T-cell (primary cell): ENCODE measurements around the gene C10orf90. TPM values are rescaled to one million over a fixed set of nuclear protein-coding genes. Genes with fewer than 3 reads are reported as not detected.

Experiments used
- ATAC-seq, 4 experiments: fragments of 200-7000 bp in 3 of 4; fragments of 150-1000 bp in 1 of 4; cut with Tn5 transposase; replicated peaks in 1 of 4; 1 replicate in 3 of 4; 2 replicates in 1 of 4; pipeline ENCODE4 v1.10.0; 2021; ENCODE audit warnings: moderate library complexity in 3 of 4, mild to moderate bottlenecking in 2 of 4, moderate number of reproducible peaks in 1 of 4
- CTCF ChIA-PET, 2 donors: fragments of 300-600 bp; sonication (Branson Sonifier 250); formaldehyde crosslinking; loops; one replicate each; lab custom pipeline; 2022; ENCODE audit warnings: antibody characterized with exemption in 2 of 2; lab: Charles Lee
- POLR2A ChIA-PET, 2 donors: fragments of 300-600 bp; sonication (Branson Sonifier 250); formaldehyde crosslinking; loops; one replicate each; lab custom pipeline; 2022; ENCODE audit warnings: antibody characterized with exemption in 2 of 2; lab: Charles Lee
- DNase-seq, 35 experiments: peaks; one replicate each; pipeline versions ENCODE4 v3.0.0 to v3.0.0-alpha.2; 2013 to 2023
- H3K27ac ChIP-seq: one replicate; pipeline ENCODE4 v1.5.1; 2013; ENCODE audit warnings: low read length
- H3K27me3 ChIP-seq, 2 experiments: replicated peaks in 1 of 2; 1 replicate in 1 of 2; 2 replicates in 1 of 2; pipeline versions ENCODE4 v1.6.1 to v1.7.0; 2013; ENCODE audit warnings: low read length in 1 of 2, mixed read lengths in 1 of 2; ENCODE audit not compliant: control insufficient read depth in 2 of 2, insufficient read depth in 2 of 2; ENCODE audit errors: extremely low read depth in 1 of 2
- H3K36me3 ChIP-seq, 2 donors: 1 replicate in 1 of 2; 2 replicates in 1 of 2; pipeline versions ENCODE4 v1.6.1 to v1.7.0; 2013; ENCODE audit warnings: low read length in 1 of 2; ENCODE audit not compliant: control insufficient read depth in 2 of 2, insufficient read depth in 1 of 2; ENCODE audit errors: extremely low read depth in 1 of 2
- H3K4me1 ChIP-seq, 2 experiments: 1 replicate in 1 of 2; 2 replicates in 1 of 2; pipeline versions ENCODE4 v1.6.1 to v1.7.0; 2013; ENCODE audit warnings: low read length in 2 of 2, mixed read lengths in 1 of 2; ENCODE audit not compliant: insufficient read depth in 2 of 2, control insufficient read depth in 1 of 2; ENCODE audit errors: extremely low read depth in 1 of 2
- H3K4me3 ChIP-seq, 2 donors: 1 replicate in 1 of 2; 2 replicates in 1 of 2; pipeline versions ENCODE4 v1.5.1 to v1.7.0; 2013; ENCODE audit warnings: mild to moderate bottlenecking in 2 of 2, low read length in 1 of 2, moderate library complexity in 1 of 2; ENCODE audit not compliant: control insufficient read depth in 1 of 2; ENCODE audit errors: extremely low read depth in 1 of 2
- H3K9me3 ChIP-seq: 2 replicates; pipeline ENCODE4 v1.7.0; 2013
- H3K27ac Mint-ChIP-seq, 2 donors: one replicate each; pipeline ENCODE4 v1.8.0; 2020 to 2021; ENCODE audit warnings: mild to moderate bottlenecking in 2 of 2, mixed read lengths in 2 of 2
- H3K27me3 Mint-ChIP-seq, 2 donors: one replicate each; pipeline ENCODE4 v1.8.0; 2021 to 2022; ENCODE audit warnings: mixed read lengths in 2 of 2
- H3K36me3 Mint-ChIP-seq: one replicate; pipeline ENCODE4 v1.8.0; 2021; ENCODE audit warnings: mixed read lengths
- H3K4me1 Mint-ChIP-seq, 3 donors: one replicate each; pipeline ENCODE4 v1.8.0; 2020 to 2022; ENCODE audit warnings: mixed read lengths in 3 of 3, mild to moderate bottlenecking in 1 of 3
- H3K4me3 Mint-ChIP-seq, 3 donors: one replicate each; pipeline ENCODE4 v1.8.0; 2020 to 2022; ENCODE audit warnings: mild to moderate bottlenecking in 3 of 3, mixed read lengths in 3 of 3, moderate library complexity in 3 of 3
- H3K9me3 Mint-ChIP-seq, 3 donors: one replicate each; pipeline ENCODE4 v1.8.0; 2020 to 2022; ENCODE audit warnings: mixed read lengths in 3 of 3
- WGBS: methylation state at CpG from one replicate; pipeline ENCODE4 v1.1.5; 2013; ENCODE audit warnings: missing lambda C conversion rate; ENCODE audit not compliant: insufficient coverage; 5-methylcytosine and 5-hydroxymethylcytosine counted together
- total RNA-seq, 35 experiments: library from RNA in 6 of 35; stranded (reverse) in 6 of 35; fragments of 120-200 nt in 1 of 35; gene quantifications; one replicate each; pipeline versions ENCODE4 v1.2.1 to v1.2.4 and lab custom pipeline; 2013 to 2026

C10orf90 gene
- total RNA-seq, 5 donors from 2014 or later (not counting 1 experiment from before 2014, with no cell fraction given), result not detected

DNA sequence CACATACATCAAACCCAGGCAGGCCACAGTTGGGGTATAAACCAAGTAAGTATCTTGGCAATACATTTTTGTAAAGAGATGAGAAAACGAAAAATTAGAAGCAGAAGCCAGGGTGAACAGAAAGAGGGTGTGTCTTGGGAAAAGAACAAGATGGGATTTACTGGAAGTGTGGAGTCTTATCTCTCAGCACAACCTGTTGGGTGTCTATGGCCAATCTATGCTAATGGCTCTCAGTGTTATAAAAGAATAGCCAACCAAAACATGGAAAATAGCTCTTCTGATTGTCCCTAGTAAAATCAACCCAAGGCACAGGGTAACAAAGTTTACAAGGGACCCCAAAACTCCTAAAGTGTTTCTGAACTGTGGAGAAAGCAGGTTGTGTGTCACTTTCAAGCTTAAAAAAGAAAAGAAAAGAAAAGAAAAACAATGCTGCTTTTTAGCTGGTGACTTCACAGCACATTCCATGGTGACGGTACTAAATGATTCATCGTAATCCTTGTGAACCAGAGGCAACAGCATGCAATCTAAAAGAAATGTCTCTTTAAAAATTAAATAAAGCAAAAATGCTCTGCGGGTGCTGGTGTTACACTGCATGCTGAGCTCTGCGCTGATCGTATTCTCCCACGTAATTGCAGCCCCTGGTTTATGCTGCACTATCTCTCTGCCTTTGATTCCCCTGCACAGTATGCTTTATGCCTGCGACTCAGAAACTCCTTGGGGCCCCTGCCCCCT is 100.8 kb downstream of the C10orf90 start:
- ChIA-PET CTCF (no interaction called here), POLR2A (no interaction called here)
- Histone ChIP-seq H3K4me3 (no peak overlapping the region), H3K4me1 (no peaks in the 10 kb centered on the region), H3K36me3 (no peaks in the 10 kb centered on the region), H3K27me3 (no peaks in the 10 kb centered on the region), H3K27ac (no peak overlapping the region), H3K9me3 (no peaks in the 10 kb centered on the region)
- no peaks in the 10 kb centered on the region for H3K4me1 Mint-ChIP-seq
- peaks cover 5 to 8% of the 10 kb centered on the region in 2 donors for H3K27me3 Mint-ChIP-seq
- ATAC-seq (no peak), DNase-seq (no peak)
- 57% methylated on average over 6 of the region's 8 CpGs for WGBS
- no peak overlapping the region for H3K27ac Mint-ChIP-seq
- H3K9me3 Mint-ChIP-seq, result peaks cover 0 to 7% (median 0%) of the 10 kb centered on the region in 3 donors
- no peaks in the 10 kb centered on the region for H3K36me3 Mint-ChIP-seq
- no peak overlapping the region for H3K4me3 Mint-ChIP-seq

DNA sequence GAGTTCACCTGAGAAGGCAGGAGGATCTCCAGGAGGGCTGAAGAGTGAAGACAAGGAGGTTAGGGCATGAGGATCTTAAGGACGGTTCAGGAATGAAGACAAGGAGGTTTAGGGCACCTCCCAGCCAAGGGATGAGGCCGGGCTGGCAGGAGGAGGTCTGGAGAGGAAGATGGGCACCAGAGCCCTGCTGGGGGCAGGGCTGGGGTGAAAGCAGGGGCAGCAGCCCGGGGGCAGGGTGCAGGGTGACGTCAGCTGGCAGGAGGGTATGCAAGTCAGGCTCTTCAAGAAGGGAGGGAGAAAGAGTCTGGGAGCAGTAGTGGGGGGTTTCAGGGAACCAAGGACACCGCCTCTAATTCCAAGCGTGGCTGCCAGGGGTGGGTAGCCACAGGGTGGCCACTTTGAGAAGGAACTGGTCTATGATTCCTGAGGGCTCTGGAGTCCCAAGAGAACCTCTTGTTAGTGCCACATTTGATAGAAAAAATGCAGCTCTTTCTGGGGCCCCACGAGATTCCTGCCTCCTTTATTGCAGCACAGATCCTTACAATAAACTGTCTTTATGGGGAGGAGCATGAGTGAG is 101.6 kb downstream of the C10orf90 start:
- WGBS, result 46% methylated on average over 4 of the region's 7 CpGs
- ChIA-PET POLR2A (no interaction called here), CTCF (no interaction called here)
- Histone ChIP-seq H3K36me3 (no peaks in the 10 kb centered on the region), H3K9me3 (no peaks in the 10 kb centered on the region), H3K27ac (no peak overlapping the region), H3K27me3 (no peaks in the 10 kb centered on the region), H3K4me3 (no peak overlapping the region), H3K4me1 (no peaks in the 10 kb centered on the region)
- Mint-ChIP-seq H3K27me3 (peaks cover 5 to 8% of the 10 kb centered on the region in 2 donors), H3K27ac (no peak overlapping the region), H3K4me1 (no peaks in the 10 kb centered on the region), H3K36me3 (no peaks in the 10 kb centered on the region), H3K9me3 (peaks cover 0 to 7% (median 0%) of the 10 kb centered on the region in 3 donors), H3K4me3 (no peak overlapping the region)
- DNase-seq (no peak), ATAC-seq (no peak)

- H3K4me3 Mint-ChIP-seq, result no peak overlapping the region
Measured at GRCh38 chr10:126565871-126566270, 104.6 kb downstream of the C10orf90 start.

DNA sequence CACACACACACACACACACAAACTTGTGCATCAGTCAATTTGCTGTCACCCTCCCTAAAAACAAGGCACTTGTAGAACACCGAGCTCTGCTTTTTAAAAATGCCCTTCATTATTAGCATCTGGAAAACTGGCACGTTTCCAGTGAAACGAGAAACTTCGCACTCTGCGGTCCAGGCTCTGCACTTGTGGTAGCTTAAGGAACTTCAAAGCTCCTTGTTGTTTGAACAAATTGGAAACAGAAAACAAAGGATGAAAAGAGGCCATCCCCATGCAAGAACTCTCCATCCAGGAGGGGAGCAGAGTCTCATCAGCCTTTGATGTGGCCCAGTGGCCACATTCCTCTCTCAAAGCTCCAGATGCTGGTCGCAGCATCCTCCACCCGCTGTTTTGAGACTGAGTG is 105.1 kb downstream of the C10orf90 start:
- peaks cover 5 to 8% of the 10 kb centered on the region in 2 donors for H3K27me3 Mint-ChIP-seq
- ChIA-PET CTCF (no interaction called here), POLR2A (no interaction called here)
- H3K4me3 Mint-ChIP-seq, result no peak overlapping the region
- H3K27ac Mint-ChIP-seq, result no peak overlapping the region
- H3K4me1 Mint-ChIP-seq, result no peaks in the 10 kb centered on the region
- no peak overlapping the region for H3K27ac ChIP-seq
- ATAC-seq (no peak), DNase-seq (no peak)
- peaks cover 0 to 7% (median 0%) of the 10 kb centered on the region in 3 donors for H3K9me3 Mint-ChIP-seq
- no peaks in the 10 kb centered on the region for H3K36me3 Mint-ChIP-seq
- no peaks in the 10 kb centered on the region for H3K9me3 ChIP-seq
- no peaks in the 10 kb centered on the region for H3K4me1 ChIP-seq
- no peak overlapping the region for H3K4me3 ChIP-seq
- H3K36me3 ChIP-seq, result no peaks in the 10 kb centered on the region
- 89% methylated on average over 7 of the region's 7 CpGs for WGBS
- H3K27me3 ChIP-seq, result peaks cover 0 to 3% of the 10 kb centered on the region in 2 experiments

More at GRCh38 chr10:126565871-126566270, 104.6 kb downstream of the C10orf90 start:
- ATAC-seq, result no peak
- Histone ChIP-seq H3K4me1 (no peaks in the 10 kb centered on the region), H3K4me3 (no peak overlapping the region), H3K9me3 (no peaks in the 10 kb centered on the region), H3K27ac (no peak overlapping the region), H3K36me3 (no peaks in the 10 kb centered on the region), H3K27me3 (peaks cover 0 to 3% of the 10 kb centered on the region in 2 experiments)
- Mint-ChIP-seq H3K4me1 (no peaks in the 10 kb centered on the region), H3K9me3 (peaks cover 0 to 7% (median 0%) of the 10 kb centered on the region in 3 donors), H3K27me3 (peaks cover 5 to 8% of the 10 kb centered on the region in 2 donors), H3K27ac (no peak overlapping the region), H3K36me3 (no peaks in the 10 kb centered on the region)
- CTCF ChIA-PET, result no interaction called here
- no peak for DNase-seq
- POLR2A ChIA-PET, result no interaction called here
- WGBS, result 100% methylated on average over 2 of the region's 3 CpGs

- ATAC-seq (no peak), DNase-seq (no peak)
- Histone ChIP-seq H3K36me3 (no peaks in the 10 kb centered on the region), H3K27ac (no peak overlapping the region), H3K27me3 (peaks cover 0 to 3% of the 10 kb centered on the region in 2 experiments), H3K9me3 (no peaks in the 10 kb centered on the region), H3K4me1 (no peaks in the 10 kb centered on the region), H3K4me3 (no peak overlapping the region)
- ChIA-PET POLR2A (no interaction called here), CTCF (no interaction called here)
- H3K9me3 Mint-ChIP-seq, result peaks cover 0 to 4% (median 0%) of the 10 kb centered on the region in 3 donors
- H3K4me3 Mint-ChIP-seq, result no peak overlapping the region
- WGBS, result 67% methylated on average over 3 of the region's 4 CpGs
- H3K27me3 Mint-ChIP-seq, result peaks cover 5 to 8% of the 10 kb centered on the region in 2 donors
- H3K27ac Mint-ChIP-seq, result no peak overlapping the region
- no peaks in the 10 kb centered on the region for H3K36me3 Mint-ChIP-seq
- no peaks in the 10 kb centered on the region for H3K4me1 Mint-ChIP-seq
Measured at GRCh38 chr10:126564326-126564888, 106.1 kb downstream of the C10orf90 start.

- DNase-seq, result no peak
- ChIA-PET CTCF (no interaction called here), POLR2A (no interaction called here)
- Mint-ChIP-seq H3K36me3 (no peaks in the 10 kb centered on the region), H3K4me1 (no peaks in the 10 kb centered on the region), H3K27me3 (peaks cover 3 to 4% of the 10 kb centered on the region in 2 donors), H3K9me3 (peaks cover 0 to 4% (median 0%) of the 10 kb centered on the region in 3 donors), H3K27ac (no peak overlapping the region), H3K4me3 (no peak overlapping the region)
- no peak for ATAC-seq
- WGBS, result 71% methylated on average over 2 of the region's 3 CpGs
- Histone ChIP-seq H3K36me3 (no peaks in the 10 kb centered on the region), H3K9me3 (no peaks in the 10 kb centered on the region), H3K4me3 (no peak overlapping the region), H3K4me1 (no peaks in the 10 kb centered on the region), H3K27me3 (peaks cover 0 to 3% of the 10 kb centered on the region in 2 experiments), H3K27ac (no peak overlapping the region)
Measured at GRCh38 chr10:126563361-126563760, 107.1 kb downstream of the C10orf90 start.
